RPMI8226 (cell line): Measurements from ENCODE around the gene METTL4.
"Not testable (repeated sequence)": the region's sequence is repeated elsewhere in the genome, so short reads cannot be mapped to it uniquely, and the experiment has no call there.

Experiments
- DNase-seq: peaks from one replicate; pipeline ENCODE4 v3.0.0-alpha.2; 2015

Gene METTL4

GRCh38 chr18:2559249-2559648 is 12.1 kb downstream of the METTL4 start:
- no peak for DNase-seq

- DNase-seq: no peak
Measured at GRCh38 chr18:2557536-2557935, 13.8 kb downstream of the METTL4 start.

GRCh38 chr18:2555895-2556294 is 15.4 kb downstream of the METTL4 start:
- DNase-seq: no peak

- no peak for DNase-seq
Measured at GRCh38 chr18:2554696-2555095, 16.6 kb downstream of the METTL4 start.

- no peak for DNase-seq
Measured at GRCh38 chr18:2551425-2551824, 19.9 kb downstream of the METTL4 start.

GRCh38 chr18:2549462-2549861 is 21.8 kb downstream of the METTL4 start:
- no peak for DNase-seq

GRCh38 chr18:2547477-2548087 is 23.7 kb downstream of the METTL4 start:
- peak; percentile 48 for DNase-seq

GRCh38 chr18:2545155-2545554 is 26.1 kb downstream of the METTL4 start:
- no peak for DNase-seq

GRCh38 chr18:2541925-2542563 is 29.3 kb downstream of the METTL4 start:
- peak; percentile 14 for DNase-seq

- DNase-seq: no peak
Measured at GRCh38 chr18:2540575-2540974, 30.7 kb downstream of the METTL4 start.

GRCh38 chr18:2538844-2539243 is 32.5 kb downstream of the METTL4 start:
- DNase-seq: no peak

- no peak for DNase-seq
Measured at GRCh38 chr18:2538236-2538635, 33.1 kb downstream of the METTL4 start.

- no peak for DNase-seq
Measured at GRCh38 chr18:2537296-2537695, 34.0 kb downstream of the METTL4 start.

- DNase-seq: no peak
Measured at GRCh38 chr18:2536493-2536892, 34.8 kb downstream of the METTL4 start.

GRCh38 chr18:2536063-2536462 is 35.2 kb downstream of the METTL4 start:
- no peak for DNase-seq

- DNase-seq: no peak
Measured at GRCh38 chr18:2535419-2535910, 35.8 kb downstream of the METTL4 start.

- DNase-seq: no peak
Measured at GRCh38 chr18:2534906-2535305, 36.4 kb downstream of the METTL4 start.

- no peak for DNase-seq
Measured at GRCh38 chr18:2532797-2533196, 38.5 kb downstream of the METTL4 start.

- DNase-seq: no peak
Measured at GRCh38 chr18:2531751-2532150, 39.6 kb downstream of the METTL4 start.

GRCh38 chr18:2529154-2529553 is 42.2 kb downstream of the METTL4 start:
- no peak for DNase-seq

GRCh38 chr18:2526329-2526728 is 45.0 kb downstream of the METTL4 start:
- no peak for DNase-seq

- DNase-seq: not testable (repeated sequence)
Measured at GRCh38 chr18:2524794-2525198, 46.5 kb downstream of the METTL4 start.

- no peak for DNase-seq
Measured at GRCh38 chr18:2522112-2522511, 49.2 kb downstream of the METTL4 start.

GRCh38 chr18:2518473-2518872 is 52.8 kb downstream of the METTL4 start:
- no peak for DNase-seq
